Measurements from ENCODE around the gene SHE.

GRCh38 chr1:154519591-154519991 is 17.4 kb upstream of the SHE start:
- TF ChIP-seq POLR2AphosphoS5 (IDR thresholded peaks at IDR 0.05; ENCODE audit: low read depth, low read length) (no peak), TAF1 (IDR thresholded peaks at IDR 0.05; ENCODE audit: borderline replicate concordance, insufficient read depth, low read length) (no peak), REST (IDR thresholded peaks at IDR 0.05; ENCODE audit: insufficient read depth in 1 of 2, low read depth in 2 of 2, low read length in 2 of 2) (no peak)
